Skin of body (tissue), 2 donors: ENCODE measurements around the gene HID1. TPM values are rescaled to one million over a fixed set of nuclear protein-coding genes. Genes with fewer than 3 reads are reported as not detected.

Experiments
- DNase-seq: peaks from one replicate; lab custom pipeline; 2025; lab: John Stamatoyannopoulos, UW
- total RNA-seq: library from RNA; depleted of rRNA; stranded (reverse); fragments of >200 nt; gene quantifications from one replicate; pipeline ENCODE4 v1.2.3, GENCODE V29; 2014

Gene HID1
- total RNA-seq, 1 donor from 2014 or later: 4.0 TPM

DNA sequence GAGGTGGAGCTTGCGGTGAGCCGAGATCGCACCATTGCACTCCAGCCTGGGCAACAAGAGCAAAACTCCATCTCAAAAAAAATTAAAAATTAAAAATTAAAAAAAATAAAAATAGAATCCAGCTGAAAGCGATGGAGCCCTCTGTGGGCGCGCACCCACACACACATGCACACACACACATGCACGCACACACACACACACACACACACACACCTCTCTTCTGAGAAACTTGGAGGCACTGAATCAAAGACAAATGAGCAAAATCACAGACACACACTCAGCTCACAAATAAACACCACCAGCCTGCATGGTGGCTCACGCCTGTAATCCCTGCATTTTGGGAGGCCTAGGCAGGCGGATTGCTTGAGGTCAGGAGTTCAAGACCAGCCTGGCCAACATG, 69.5 kb downstream of the HID1 start:
- DNase-seq: no peak

DNA sequence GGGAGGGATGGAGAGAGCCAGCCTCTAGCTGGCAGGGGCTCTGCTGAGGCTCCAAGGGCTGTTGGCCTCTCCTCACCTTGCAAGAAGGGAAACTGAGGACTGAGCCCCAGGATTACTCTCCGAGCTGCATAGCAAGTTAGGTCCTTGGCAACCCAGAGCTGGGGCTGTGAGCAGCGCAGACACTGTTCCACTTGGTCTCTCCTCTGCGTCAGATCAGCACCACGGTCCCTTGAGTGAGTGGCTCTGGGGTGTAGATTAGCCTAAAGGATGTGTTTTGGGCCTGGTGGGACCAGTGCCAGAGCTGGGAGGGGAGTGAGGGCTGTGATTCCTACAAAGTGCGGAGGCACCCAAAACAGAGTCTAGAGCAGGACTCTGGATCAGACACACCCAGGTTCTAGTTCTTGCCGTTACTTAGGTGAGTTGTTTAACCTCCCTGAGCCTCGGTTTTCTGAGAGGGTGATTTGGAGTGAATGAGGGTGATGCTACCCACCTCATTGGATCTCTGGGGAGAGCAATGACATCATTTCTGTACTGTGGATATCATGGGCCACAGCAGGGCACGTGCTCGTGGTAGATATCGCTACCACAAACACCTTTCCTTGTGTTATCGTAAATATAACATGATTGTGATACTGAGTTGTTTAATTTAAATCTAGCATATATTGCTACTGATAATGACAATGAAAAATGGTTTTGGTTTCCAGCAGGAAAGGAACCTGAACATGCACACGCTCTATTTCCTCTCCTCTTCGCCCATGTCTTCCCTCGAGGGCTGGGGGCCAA, 71.0 kb downstream of the HID1 start:
- no peak for DNase-seq

Other genes starting within 250 kb of the HID1 start
- 0.69 TPM for gene RAB37, start 235.5 kb downstream of the HID1 start, total RNA-seq
- gene NHERF1, start 224.1 kb downstream of the HID1 start, total RNA-seq: 7.5 TPM
- gene NAT9, start 196.4 kb downstream of the HID1 start, total RNA-seq: 26.2 TPM
- gene GRIN2C, start 112.9 kb downstream of the HID1 start, total RNA-seq: 0.69 TPM
- gene FDXR, start 99.8 kb downstream of the HID1 start, total RNA-seq: 5.6 TPM
- 2.6 TPM for gene FADS6, start 79.1 kb downstream of the HID1 start, total RNA-seq
- 1.1 TPM for gene USH1G, start 49.5 kb downstream of the HID1 start, total RNA-seq
- gene OTOP2, start 48.5 kb downstream of the HID1 start, total RNA-seq: not detected
- gene OTOP3, start 36.9 kb downstream of the HID1 start, total RNA-seq: not detected
- gene CDR2L, start 14.9 kb upstream of the HID1 start, total RNA-seq: 3.6 TPM
- gene MRPL58, start 39.9 kb upstream of the HID1 start, total RNA-seq: 18.1 TPM
- 153 TPM for gene ATP5PD, start 74.2 kb upstream of the HID1 start, total RNA-seq
- gene KCTD2, start 74.5 kb upstream of the HID1 start, total RNA-seq: 11.6 TPM
- gene SLC16A5, start 115.2 kb upstream of the HID1 start, total RNA-seq: 8.7 TPM
- gene ARMC7, start 137.2 kb upstream of the HID1 start, total RNA-seq: 2.1 TPM
- gene NT5C, start 159.0 kb upstream of the HID1 start, total RNA-seq: 27.7 TPM
- gene JPT1, start 181.8 kb upstream of the HID1 start, total RNA-seq: 27.9 TPM
- gene SUMO2, start 210.2 kb upstream of the HID1 start, total RNA-seq: 103 TPM
- gene NUP85, start 232.9 kb upstream of the HID1 start, total RNA-seq: 38.7 TPM